A549 (cell line): ENCODE measurements around the gene STAT4. TPM values are rescaled to one million over a fixed set of nuclear protein-coding genes. Genes with fewer than 3 reads are reported as not detected.

Source experiments
- ATAC-seq, 2 experiments: fragments of 200-7000 bp in 1 of 2; fragments of >200 bp in 1 of 2; cut with Nextera tagmentation in 1 of 2; cut with Tn5 transposase in 1 of 2; 3 replicates each; pipeline versions ENCODE4 v1.8.0 to v1.9.1; 2018 to 2020; ENCODE audit warnings: mild to moderate bottlenecking in 1 of 2, moderate library complexity in 1 of 2
- CTCF ChIA-PET: fragments of 300-600 bp; sonication (Branson Sonifier 250); formaldehyde crosslinking; extraction: SDS; loops from one replicate; lab custom pipeline; 2021; ENCODE audit warnings: antibody characterized with exemption, inconsistent platforms; lab: Yijun Ruan, JAX
- POLR2A ChIA-PET: fragments of 350-600 bp; formaldehyde crosslinking; extraction: SDS; loops from one replicate; lab custom pipeline; 2021; ENCODE audit warnings: antibody characterized with exemption, inconsistent platforms; lab: Yijun Ruan, JAX
- DNase-seq, 2 experiments: peaks; one replicate each; pipeline versions ENCODE4 v3.0.0 to v3.0.0-alpha.2; 2011 to 2016; ENCODE audit warnings: low read depth in 1 of 2, low spot score in 1 of 2
- FAIRE-seq: peaks from 2 replicates; lab custom pipeline; 2011; peaks lifted over from hg19 to GRCh38; lab: Jason Lieb, UNC
- H3K27ac ChIP-seq, 2 experiments: fragments of >200 bp; sonication (Bioruptor Twin); formaldehyde crosslinking; 3 replicates each; pipeline ENCODE4 v1.5.1; 2016 to 2017
- H3K4me1 ChIP-seq: fragments of >200 bp; sonication (Bioruptor Twin); formaldehyde crosslinking; 3 replicates; pipeline ENCODE4 v1.6.1; 2016
- H3K4me2 ChIP-seq: fragments of >200 bp; sonication (Bioruptor Twin); formaldehyde crosslinking; 3 replicates; pipeline ENCODE4 v1.6.1; 2016
- H3K4me3 ChIP-seq: fragments of >200 bp; sonication (Bioruptor Twin); formaldehyde crosslinking; 3 replicates; pipeline ENCODE4 v1.5.1; 2016
- H3K9me3 ChIP-seq: fragments of >200 bp; sonication (Bioruptor Twin); formaldehyde crosslinking; 3 replicates; pipeline ENCODE4 v1.6.1; 2016
- ATOH8 ChIP-seq: fragments of 250-450 bp; sonication (Bioruptor Pico); IDR thresholded peaks from 2 replicates; pipeline ENCODE4 v1.5.0; 2020; ENCODE audit warnings: low read depth, mild to moderate bottlenecking, moderate library complexity
- BCL3 ChIP-seq: fragments of >200 bp; sonication (Bioruptor Twin); formaldehyde crosslinking; IDR thresholded peaks from 3 replicates; pipeline ENCODE4 v1.6.1; 2016
- CBX2 ChIP-seq: fragments of 200-600 bp; sonication (generic); IDR thresholded peaks from 2 replicates; pipeline ENCODE4 v1.6.1; 2016; ENCODE audit warnings: low read depth, mild to moderate bottlenecking, borderline replicate concordance
- CHD4 ChIP-seq: fragments of 200-600 bp; sonication (generic); IDR thresholded peaks from 2 replicates; pipeline ENCODE4 v1.6.1; 2016; ENCODE audit warnings: antibody characterized with exemption, mild to moderate bottlenecking, borderline replicate concordance
- CTCF ChIP-seq: fragments of >200 bp; sonication (Bioruptor Twin); formaldehyde crosslinking; IDR thresholded peaks from 3 replicates; pipeline ENCODE4 v1.5.1; 2016
- FOSB ChIP-seq: fragments of 250-450 bp; sonication (Bioruptor Pico); IDR thresholded peaks from 2 replicates; pipeline ENCODE4 v1.5.0; 2020; ENCODE audit warnings: mild to moderate bottlenecking, moderate library complexity
- HES2 ChIP-seq: fragments of >200 bp; sonication (Bioruptor Twin); formaldehyde crosslinking; IDR thresholded peaks from 2 replicates; pipeline ENCODE4 v1.6.1; 2016
- HEYL ChIP-seq: fragments of 250-450 bp; sonication (Bioruptor Pico); IDR thresholded peaks from 2 replicates; pipeline ENCODE4 v1.8.0; 2021; ENCODE audit warnings: mild to moderate bottlenecking, moderate library complexity
- HMGXB4 ChIP-seq: fragments of 250-450 bp; sonication (Bioruptor Pico); IDR thresholded peaks from 2 replicates; pipeline ENCODE4 v1.5.0; 2021; ENCODE audit warnings: mild to moderate bottlenecking, moderate library complexity, borderline replicate concordance
- HOXA7 ChIP-seq: fragments of 250-450 bp; sonication (Bioruptor Pico); IDR thresholded peaks from 2 replicates; pipeline ENCODE4 v1.5.0; 2020; ENCODE audit warnings: mild to moderate bottlenecking, moderate library complexity
- HOXB13 ChIP-seq: fragments of 250-450 bp; sonication (Bioruptor Pico); IDR thresholded peaks from 2 replicates; pipeline ENCODE4 v1.5.0; 2020; ENCODE audit warnings: low read depth, mild to moderate bottlenecking, moderate library complexity
- HOXB5 ChIP-seq: fragments of 250-450 bp; sonication (Bioruptor Pico); IDR thresholded peaks from 2 replicates; pipeline ENCODE4 v1.5.0; 2020; ENCODE audit warnings: mild to moderate bottlenecking, moderate library complexity
- KDM1A ChIP-seq: fragments of 200-600 bp; sonication (generic); IDR thresholded peaks from 2 replicates; pipeline ENCODE4 v1.6.1; 2016; ENCODE audit warnings: low read depth, mild to moderate bottlenecking
- NR3C1 ChIP-seq: fragments of >200 bp; sonication (Bioruptor Twin); formaldehyde crosslinking; IDR thresholded peaks from 3 replicates; pipeline ENCODE4 v1.6.1; 2017
- POLR2A ChIP-seq: IDR thresholded peaks from 2 replicates; pipeline ENCODE4 v1.6.1; 2012; ENCODE audit warnings: mild to moderate bottlenecking, low read length
- POLR2AphosphoS2 ChIP-seq: conservative IDR thresholded peaks from 2 replicates; pipeline ENCODE4 v1.6.1; 2012; ENCODE audit warnings: low read length, improper control_type of control experiment, inconsistent platforms
- SMC3 ChIP-seq: fragments of >200 bp; sonication (Bioruptor Twin); formaldehyde crosslinking; IDR thresholded peaks from 3 replicates; pipeline ENCODE4 v1.6.1; 2018; ENCODE audit warnings: inconsistent platforms
- TFCP2L1 ChIP-seq: fragments of 250-450 bp; sonication (Bioruptor Pico); IDR thresholded peaks from 2 replicates; pipeline ENCODE4 v1.5.0; 2021; ENCODE audit warnings: mild to moderate bottlenecking
- TP53 ChIP-seq: fragments of 250-450 bp; sonication (Bioruptor Pico); IDR thresholded peaks from 2 replicates; pipeline ENCODE4 v1.5.0; 2021; ENCODE audit warnings: mild to moderate bottlenecking, moderate library complexity
- ZNF302 ChIP-seq: fragments of 250-450 bp; sonication (Bioruptor Pico); IDR thresholded peaks from 2 replicates; pipeline ENCODE4 v1.9.0; 2021; ENCODE audit warnings: inconsistent platforms, mild to moderate bottlenecking, moderate library complexity
- WGBS: methylation state at CpG from one replicate; pipeline ENCODE4 v1.1.6; 2017; ENCODE audit errors: missing lambda C conversion rate; 5-methylcytosine and 5-hydroxymethylcytosine counted together
- polyA plus RNA-seq, 4 experiments: library from polyadenylated mRNA; depleted of rRNA in 3 of 4; stranded (reverse); fragments of >200 nt; fragmentation: RNase III in 1 of 4; extraction: RNeasy Plus Mini Kit Qiagen cat#74134 plus additional on column Dnase treatment in 1 of 4; gene quantifications; 2 replicates in 3 of 4; 3 replicates in 1 of 4; pipeline ENCODE4 v1.2.3, GENCODE V29; 2011 to 2017

The STAT4 gene
- polyA plus RNA-seq, 2 of the 4 experiments (the other 2 are of a cell fraction): 11.6 to 34.4 TPM

- Histone ChIP-seq H3K4me2 (no peak overlapping the region), H3K4me3 (no peak overlapping the region), H3K27ac (no peak overlapping the region), H3K9me3 (no peaks in the 10 kb centered on the region), H3K4me1 (no peaks in the 10 kb centered on the region)
- TF ChIP-seq SMC3 (no peak), NR3C1 (no peak), HOXB13 (CRISPR knock-in tag) (no peak), HEYL (CRISPR knock-in tag) (no peak), TP53 (CRISPR knock-in tag) (no peak), HMGXB4 (CRISPR knock-in tag) (no peak), POLR2AphosphoS2 (no peak), ZNF302 (CRISPR knock-in tag) (no peak), FOSB (CRISPR knock-in tag) (no peak), HES2 (no peak), POLR2A (no peak), ATOH8 (CRISPR knock-in tag) (no peak), HOXB5 (CRISPR knock-in tag) (no peak), BCL3 (no peak), CBX2 (no peak)
- CTCF ChIA-PET: interaction anchor here (0.7 kb wide), 1 partner anchor 78 kb away, joined by 4 read pairs; no protein-coding TSS in a partner anchor
- FAIRE-seq (no peak), DNase-seq (no peak), ATAC-seq (no peak)
- POLR2A ChIA-PET: no interaction called here
- 97% methylated on average over 2 of the region's 2 CpGs for WGBS
Measured at GRCh38 chr2:191087311-191087710, 63.5 kb downstream of the STAT4 start.

GRCh38 chr2:191086706-191087105, 64.1 kb downstream of the STAT4 start:
- Histone ChIP-seq H3K4me2 (no peak overlapping the region), H3K4me1 (no peaks in the 10 kb centered on the region), H3K4me3 (no peak overlapping the region), H3K27ac (no peak overlapping the region), H3K9me3 (no peaks in the 10 kb centered on the region)
- FAIRE-seq: no peak
- ChIA-PET CTCF (no interaction called here), POLR2A (no interaction called here)
- no peak for ATAC-seq
- TF ChIP-seq KDM1A: no peak
- TF ChIP-seq HES2: no peak
- TF ChIP-seq HOXA7 (CRISPR knock-in tag): no peak
- no peak for TF ChIP-seq CBX2
- TF ChIP-seq TFCP2L1 (CRISPR knock-in tag): no peak
- no peak for TF ChIP-seq POLR2AphosphoS2
- no peak for TF ChIP-seq CHD4
- no peak for TF ChIP-seq CTCF
- TF ChIP-seq ATOH8 (CRISPR knock-in tag): no peak
- DNase-seq: no peak
